HG03103 (cell line): ENCODE measurements around the gene USP43.

Experiments used
- ATAC-seq: cut with Tn5 transposase; IDR thresholded peaks from one replicate; pipeline ENCODE4 v1.9.1; 2021; ENCODE audit warnings: low read depth; ENCODE audit not compliant: unreplicated experiment

The USP43 gene

GRCh38 chr17:9703781-9704082 lies 58.4 kb downstream of the USP43 start:
- ATAC-seq = no peak

DNA sequence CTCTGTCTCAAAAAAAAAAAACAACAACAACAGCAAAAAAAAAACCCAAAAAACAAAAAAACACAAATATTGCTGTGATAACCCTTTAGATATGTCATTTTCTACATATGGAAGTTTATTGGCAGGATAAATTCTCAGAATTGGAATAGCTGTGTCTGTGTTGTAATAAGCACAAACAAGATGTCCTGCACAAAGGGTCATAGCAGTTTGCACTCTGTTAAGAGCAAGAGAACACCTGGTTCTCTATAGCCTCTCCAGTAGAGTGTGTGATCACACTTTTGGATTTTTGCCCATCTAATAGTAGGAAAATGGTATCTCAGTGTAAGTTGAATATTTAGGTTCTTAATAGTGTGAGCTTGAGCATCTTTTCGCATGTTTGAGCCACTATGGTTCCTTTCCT lies 60.4 kb downstream of the USP43 start:
- no peak for ATAC-seq

DNA sequence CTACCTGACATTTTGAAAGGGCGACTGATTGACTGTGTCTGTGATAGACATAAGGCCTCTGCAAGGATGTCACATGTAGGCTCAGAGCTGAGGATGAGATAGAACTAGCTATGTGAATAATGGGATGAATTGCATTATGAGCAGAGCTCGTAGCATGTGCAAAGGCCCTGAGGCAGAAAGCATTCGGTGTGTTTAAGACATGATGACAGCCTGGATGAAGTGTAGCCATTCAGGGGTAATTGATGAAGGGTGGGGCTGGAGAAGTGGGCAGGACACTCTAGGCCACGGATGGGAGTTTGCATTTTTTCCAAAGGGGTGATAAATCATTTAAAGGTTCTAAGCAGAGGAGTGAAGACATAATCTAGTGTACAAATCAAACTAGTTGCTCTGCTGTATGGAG lies 62.6 kb downstream of the USP43 start:
- no peak for ATAC-seq

DNA sequence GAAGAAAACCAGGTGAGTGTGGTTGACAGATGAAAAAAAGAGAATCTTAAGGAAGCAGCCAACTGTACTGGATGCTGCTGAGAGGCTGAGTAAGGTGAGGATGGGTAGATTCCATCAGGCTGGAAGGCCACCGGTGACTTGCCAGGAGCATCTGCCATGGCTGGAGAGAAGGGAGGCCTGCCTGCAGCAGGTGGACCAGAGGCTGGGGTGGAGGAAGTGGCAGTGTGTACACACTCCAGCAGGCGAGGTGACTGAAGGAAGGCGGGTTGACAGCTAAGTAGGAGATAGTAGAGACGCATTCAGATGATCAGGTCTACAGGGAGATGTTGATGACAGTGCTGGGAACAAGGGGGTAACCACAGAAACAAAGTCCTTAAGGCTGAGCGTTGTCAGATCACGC lies 69.5 kb downstream of the USP43 start:
- ATAC-seq = no peak

- no peak for ATAC-seq
Observed at GRCh38 chr17:9715503-9716016, 70.2 kb downstream of the USP43 start.

DNA sequence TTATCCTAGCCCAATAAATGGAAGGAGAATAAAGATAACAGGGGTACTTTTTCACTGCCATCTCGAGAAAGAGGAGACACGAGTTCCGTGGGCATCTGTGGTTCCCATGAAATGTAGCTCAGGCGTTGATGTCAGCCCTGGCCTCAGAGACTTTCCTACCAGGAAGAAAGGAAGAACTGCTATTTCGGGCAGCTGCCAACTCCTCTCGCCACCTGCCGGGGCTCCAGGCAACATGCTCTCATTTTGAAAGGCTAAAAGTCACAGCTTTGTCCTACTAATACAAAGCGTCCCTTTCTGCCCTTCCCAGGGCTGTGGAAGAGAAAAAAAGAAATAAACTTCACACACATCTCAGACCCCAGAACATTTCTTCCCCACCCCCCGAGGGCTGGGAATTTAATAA lies 80.3 kb downstream of the USP43 start:
- no peak for ATAC-seq

DNA sequence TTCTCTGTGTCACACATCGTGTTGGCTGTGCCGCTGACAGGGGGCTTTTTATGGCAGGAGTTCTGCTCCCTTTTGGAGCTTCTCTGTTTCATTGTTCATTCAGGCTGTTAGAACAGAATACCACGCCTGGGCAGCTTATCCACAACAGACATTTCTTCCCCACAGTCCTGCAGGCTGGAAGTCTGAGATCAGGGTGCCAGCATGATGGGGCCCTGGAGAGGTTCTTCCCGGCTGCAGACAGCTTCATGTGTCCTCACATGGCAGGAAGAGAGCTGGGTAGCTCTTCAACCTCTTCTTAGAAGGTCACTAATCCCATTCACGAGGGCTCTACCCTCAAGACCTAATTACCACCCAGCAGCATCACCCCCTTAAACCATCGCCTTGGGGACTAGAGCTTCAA lies 81.0 kb downstream of the USP43 start:
- no peak for ATAC-seq

DNA sequence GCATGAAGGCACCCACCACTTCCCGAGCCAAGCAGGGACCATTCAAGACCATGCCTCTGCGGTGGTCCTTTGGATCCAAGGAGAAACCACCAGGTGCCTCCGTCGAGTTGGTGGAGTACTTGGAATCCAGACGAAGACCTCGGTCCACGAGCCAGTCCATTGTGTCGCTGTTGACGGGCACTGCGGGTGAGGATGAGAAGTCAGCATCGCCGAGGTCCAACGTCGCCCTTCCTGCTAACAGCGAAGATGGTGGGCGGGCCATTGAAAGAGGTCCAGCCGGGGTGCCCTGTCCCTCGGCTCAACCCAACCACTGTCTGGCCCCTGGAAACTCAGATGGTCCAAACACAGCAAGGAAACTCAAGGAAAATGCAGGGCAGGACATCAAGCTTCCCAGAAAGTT lies 82.7 kb downstream of the USP43 start:
- ATAC-seq = no peak

GRCh38 chr17:9728564-9728963 lies 83.2 kb downstream of the USP43 start:
- ATAC-seq = no peak

DNA sequence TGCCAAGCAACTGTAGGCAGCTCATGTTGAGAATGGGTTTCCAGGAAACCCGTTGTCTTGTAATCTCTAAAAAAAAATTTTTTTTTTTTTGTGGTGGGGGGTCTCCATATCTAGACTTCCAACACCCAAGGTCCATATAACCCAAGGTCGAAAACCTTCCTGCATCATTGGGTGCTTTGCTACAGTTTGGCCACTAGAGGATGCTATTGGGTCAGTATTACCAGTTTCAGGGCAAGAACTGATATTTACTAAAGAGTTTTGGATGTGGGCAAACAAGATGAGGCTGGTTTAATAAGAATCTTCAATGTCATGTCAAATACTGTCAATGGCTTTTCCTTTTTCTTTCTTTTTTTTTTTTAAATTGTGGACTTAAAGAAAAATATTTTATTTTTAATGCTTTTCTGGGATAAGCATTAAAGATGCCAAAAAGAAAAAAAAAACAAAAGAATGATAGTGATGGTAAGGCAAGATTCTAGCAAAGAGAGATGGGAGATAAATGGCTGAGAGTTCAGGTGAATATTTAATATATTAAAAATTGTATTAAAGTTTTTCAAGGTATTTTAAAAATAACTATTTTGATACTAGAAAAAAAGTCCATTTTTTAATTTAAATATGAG lies 83.8 kb downstream of the USP43 start:
- ATAC-seq = no peak

GRCh38 chr17:9729735-9730420 lies 84.6 kb downstream of the USP43 start:
- no peak for ATAC-seq

DNA sequence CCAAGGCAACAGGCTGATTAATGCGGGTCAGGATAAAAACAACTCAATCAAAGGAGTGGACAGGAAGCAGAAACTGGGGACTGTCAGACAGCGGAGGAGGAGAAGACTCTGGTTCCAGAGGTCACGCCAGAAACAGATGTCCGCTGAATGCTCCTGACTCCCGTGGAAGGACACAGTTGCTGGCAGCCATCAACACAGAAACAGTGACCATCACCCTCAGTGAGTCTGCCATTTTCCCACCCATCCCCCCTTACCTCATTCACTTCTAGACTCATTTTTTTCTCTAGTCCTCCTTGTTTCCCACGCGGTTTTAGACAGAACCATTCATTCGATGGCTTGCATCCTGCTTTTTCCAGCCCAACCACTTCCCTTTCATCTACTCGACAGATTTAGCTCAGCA lies 105.2 kb downstream of the USP43 start:
- no peak for ATAC-seq

GRCh38 chr17:9755083-9755482 lies 109.8 kb downstream of the USP43 start:
- no peak for ATAC-seq

GRCh38 chr17:9760266-9760665 lies 114.9 kb downstream of the USP43 start:
- no peak for ATAC-seq

DNA sequence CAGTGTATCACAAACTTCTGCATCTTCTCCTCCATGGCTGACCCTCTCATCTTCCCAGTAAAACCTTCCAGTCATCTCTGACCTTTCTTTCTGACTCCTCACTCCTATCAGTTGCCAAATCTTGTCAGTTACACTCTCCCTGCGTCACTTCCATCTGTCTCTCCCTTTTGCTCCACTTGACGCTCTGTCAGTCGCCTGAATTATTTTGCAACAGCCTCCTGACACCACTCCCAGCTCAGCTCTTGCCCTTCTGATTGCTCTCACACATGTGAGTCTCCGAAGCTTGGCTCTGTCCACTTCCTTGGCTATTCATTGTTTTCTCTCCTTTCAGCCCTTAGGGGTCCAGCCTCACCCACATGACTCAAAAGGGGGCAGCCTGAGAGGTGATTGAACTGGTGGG lies 118.3 kb downstream of the USP43 start:
- no peak for ATAC-seq

GRCh38 chr17:9765322-9765721 lies 120.0 kb downstream of the USP43 start:
- ATAC-seq = no peak

DNA sequence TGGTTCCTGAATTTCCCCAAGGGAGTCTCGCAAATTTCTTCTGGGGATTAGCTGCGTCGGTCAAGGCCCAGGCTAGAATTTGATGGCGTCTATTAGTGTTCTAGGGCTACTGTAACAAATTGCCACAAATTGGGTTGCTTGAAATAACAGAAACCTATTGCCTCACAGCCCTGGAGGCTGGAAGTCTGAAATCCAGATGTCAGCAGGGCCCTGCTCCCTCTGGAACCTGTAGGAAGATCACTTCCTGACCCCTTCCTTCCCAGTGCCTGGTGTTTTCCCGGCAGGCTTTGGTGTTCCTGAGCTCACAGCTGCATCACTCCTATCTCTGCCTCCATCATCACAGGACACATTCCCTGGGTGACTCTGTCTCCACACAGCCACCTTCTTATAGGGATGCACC lies 121.7 kb downstream of the USP43 start:
- no peak for ATAC-seq

DNA sequence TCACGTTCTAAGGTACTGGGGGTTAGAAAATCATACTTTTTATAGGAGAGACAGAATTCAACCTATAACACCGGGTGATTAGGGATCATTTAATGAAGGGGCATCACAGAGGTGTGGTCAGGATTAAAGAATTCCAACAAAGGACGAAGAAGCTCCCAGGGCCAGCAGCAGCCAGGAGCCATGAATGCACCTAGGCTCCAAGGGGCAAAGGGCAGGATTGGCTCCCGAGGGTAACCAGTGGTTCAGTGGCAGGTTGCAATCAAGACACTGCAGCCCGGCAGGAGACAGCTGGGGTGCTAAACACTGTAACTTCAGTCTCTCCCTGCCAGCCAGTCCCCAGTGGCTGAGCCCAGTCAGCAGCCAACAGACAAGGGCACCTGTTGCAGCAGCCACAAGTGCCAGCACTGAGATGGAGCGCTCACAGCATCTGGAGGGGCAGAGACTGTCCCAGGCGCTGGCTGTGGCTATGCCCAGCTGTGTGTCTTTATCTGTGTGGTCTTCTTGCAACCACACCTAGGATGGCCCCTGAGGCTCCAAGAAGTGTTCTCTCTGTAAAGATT lies 122.2 kb downstream of the USP43 start:
- ATAC-seq = no peak

- no peak for ATAC-seq
Observed at GRCh38 chr17:9768381-9768934, 123.1 kb downstream of the USP43 start.

GRCh38 chr17:9769036-9769695 lies 123.8 kb downstream of the USP43 start:
- no peak for ATAC-seq

DNA sequence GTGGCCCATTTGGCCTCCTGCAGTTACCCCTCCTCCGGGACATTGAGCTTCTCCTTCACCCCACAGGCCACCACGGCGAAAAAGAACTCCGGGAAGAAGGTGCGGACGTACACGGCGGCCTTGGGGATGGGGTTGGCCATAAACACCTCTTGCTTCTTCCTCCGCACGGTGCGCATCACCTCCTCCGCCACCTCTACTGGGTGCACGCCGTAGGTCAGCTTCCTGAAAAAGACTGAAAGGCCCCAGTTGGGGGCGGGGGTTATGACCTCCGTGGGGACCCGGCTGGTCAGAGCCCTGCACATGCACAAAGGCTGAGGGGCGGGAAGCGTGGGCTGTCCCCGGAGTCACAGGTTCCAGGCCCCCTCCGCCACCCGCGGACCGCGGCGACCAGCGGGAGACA lies 126.1 kb downstream of the USP43 start:
- no peak for ATAC-seq
